GM12891 (cell line): Measurements from ENCODE around the gene ATXN7L1.
"Not testable (repeated sequence)": the region's sequence is repeated elsewhere in the genome, so short reads cannot be mapped to it uniquely, and the experiment has no call there.

Source experiments
- DNase-seq: peaks from one replicate; pipeline ENCODE4 v3.0.0; 2011; ENCODE audit warnings: low spot score; ENCODE audit not compliant: insufficient read length
- FAIRE-seq: peaks from 2 replicates; lab custom pipeline; 2011; peaks lifted over from hg19 to GRCh38; lab: Jason Lieb, UNC
- PAX5 ChIP-seq: IDR thresholded peaks from 2 replicates; pipeline ENCODE4 v1.6.1; 2011; ENCODE audit warnings: low read length, moderate library complexity, mild to moderate bottlenecking; ENCODE audit not compliant: insufficient read depth, severe bottlenecking
- POLR2A ChIP-seq: IDR thresholded peaks from 2 replicates; pipeline ENCODE4 v1.6.1; 2011; ENCODE audit warnings: low read depth, low read length, control low read depth
- POLR2AphosphoS5 ChIP-seq: IDR thresholded peaks from 2 replicates; pipeline ENCODE4 v1.6.1; 2011; ENCODE audit warnings: low read depth, low read length, control low read depth
- POU2F2 ChIP-seq: IDR thresholded peaks from 2 replicates; pipeline ENCODE4 v1.6.1; 2011; ENCODE audit warnings: low read depth, mild to moderate bottlenecking, control low read depth, low read length, moderate library complexity
- SPI1 ChIP-seq: IDR thresholded peaks from 2 replicates; pipeline ENCODE4 v1.6.1; 2011; ENCODE audit warnings: low read depth, low read length, control low read depth
- TAF1 ChIP-seq: IDR thresholded peaks from 2 replicates; pipeline ENCODE4 v1.6.1; 2011; ENCODE audit warnings: low read depth, low read length, control low read depth

ATXN7L1 gene

GRCh38 chr7:105613611-105614330, 262.6 kb downstream of the ATXN7L1 start:
- FAIRE-seq (no peak), DNase-seq (no peak)
- TF ChIP-seq POLR2AphosphoS5 (no peak), PAX5 (no peak), TAF1 (no peak), POLR2A (no peak), SPI1 (no peak), POU2F2 (no peak)

GRCh38 chr7:105612806-105613205, 263.6 kb downstream of the ATXN7L1 start:
- no peak for DNase-seq
- no peak for TF ChIP-seq POLR2AphosphoS5
- TF ChIP-seq POLR2A: no peak
- TF ChIP-seq TAF1: no peak
- no peak for TF ChIP-seq PAX5
- no peak for TF ChIP-seq POU2F2
- no peak for TF ChIP-seq SPI1
- no peak for FAIRE-seq

GRCh38 chr7:105611856-105612775, 264.3 kb downstream of the ATXN7L1 start:
- DNase-seq (no peak), FAIRE-seq (no peak)
- no peak for TF ChIP-seq POLR2AphosphoS5
- no peak for TF ChIP-seq POLR2A
- no peak for TF ChIP-seq PAX5
- no peak for TF ChIP-seq POU2F2
- no peak for TF ChIP-seq TAF1
- TF ChIP-seq SPI1: no peak

DNA sequence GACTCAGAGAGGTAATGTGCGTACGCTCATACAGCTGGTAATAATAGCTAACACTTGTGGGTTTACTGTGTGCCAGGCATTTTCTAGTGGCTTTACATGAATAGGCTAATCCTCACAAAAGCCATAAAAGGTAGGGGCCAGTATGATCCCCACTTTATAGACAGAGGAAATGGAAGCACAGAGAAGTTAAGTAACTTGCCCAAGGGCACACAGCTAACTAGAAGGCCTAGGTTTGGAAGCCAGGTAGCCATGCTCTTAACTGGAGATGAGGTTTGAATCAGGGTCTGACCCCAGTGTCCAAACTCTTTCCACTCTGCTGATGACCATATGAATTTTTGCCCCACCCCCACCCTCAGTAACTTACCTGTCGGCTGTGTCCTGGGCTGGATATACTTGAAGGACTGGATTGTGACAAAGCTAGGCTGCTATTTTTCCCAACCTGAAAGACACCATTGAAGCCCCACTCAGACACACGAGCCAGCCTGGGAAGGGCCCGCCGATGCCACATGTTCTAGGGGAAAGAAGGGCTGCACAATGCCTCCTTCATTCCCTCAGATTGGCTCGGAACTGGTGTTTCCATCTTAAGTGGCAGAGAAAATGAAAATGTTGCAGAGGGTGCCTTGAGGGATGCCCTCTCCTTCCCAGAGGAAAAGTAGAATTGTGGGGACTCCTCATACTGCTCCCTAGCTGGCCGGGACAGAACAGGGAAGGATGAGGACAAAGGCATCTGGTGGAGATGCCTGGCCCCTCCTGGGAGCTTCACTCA, 266.1 kb downstream of the ATXN7L1 start:
- FAIRE-seq: no peak
- TF ChIP-seq POU2F2 (no peak), TAF1 (no peak)

GRCh38 chr7:105602325-105603305, 273.8 kb downstream of the ATXN7L1 start:
- DNase-seq: no peak
- no peak for TF ChIP-seq POU2F2
- TF ChIP-seq POLR2AphosphoS5: no peak
- no peak for FAIRE-seq

More for the DNA sequence above, 266.1 kb downstream of the ATXN7L1 start:
- no peak for DNase-seq

DNA sequence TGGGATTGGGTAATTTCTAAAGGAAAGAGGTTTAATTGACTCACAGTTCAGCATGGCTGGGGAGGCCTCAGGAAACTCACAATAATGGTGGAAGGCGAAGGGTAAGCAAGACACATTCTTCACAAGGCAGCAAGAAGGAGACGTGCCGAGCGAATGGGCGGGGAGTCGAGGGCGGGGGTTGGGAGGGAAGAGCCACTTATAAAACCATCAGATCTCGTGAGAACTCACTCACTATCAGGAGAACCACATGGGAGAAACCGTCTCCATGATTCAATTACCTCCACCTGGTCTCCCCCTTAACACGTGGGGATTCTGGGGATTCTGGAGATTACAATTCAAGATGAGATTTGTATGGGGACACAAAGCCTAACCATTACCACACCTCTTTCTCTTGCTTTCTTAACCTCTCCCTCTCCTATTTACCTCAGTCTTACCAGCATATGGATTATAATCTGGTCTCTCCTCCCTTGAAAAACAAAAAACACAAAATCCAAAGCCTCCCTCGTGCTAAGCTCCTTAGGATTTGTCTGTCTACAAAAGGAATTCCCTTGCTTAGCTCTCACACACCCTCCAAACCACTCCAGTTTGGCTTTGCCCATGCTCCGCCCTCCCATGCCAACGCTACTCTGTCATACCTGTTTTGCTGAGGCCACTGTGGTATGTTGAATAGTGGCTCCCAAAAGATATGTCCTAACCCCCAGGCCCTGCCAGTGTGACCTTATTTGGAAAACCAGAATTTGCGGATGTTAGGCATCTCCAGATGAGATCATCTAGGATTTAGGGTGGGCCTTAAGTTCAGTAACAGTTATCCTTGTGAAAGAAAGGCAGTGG, 275.5 kb downstream of the ATXN7L1 start:
- TF ChIP-seq POLR2A: no peak
- TF ChIP-seq TAF1: no peak
- no peak for TF ChIP-seq SPI1
- TF ChIP-seq POLR2AphosphoS5: no peak
- TF ChIP-seq PAX5: no peak
- no peak for TF ChIP-seq POU2F2
- DNase-seq: no peak
- FAIRE-seq: no peak

DNA sequence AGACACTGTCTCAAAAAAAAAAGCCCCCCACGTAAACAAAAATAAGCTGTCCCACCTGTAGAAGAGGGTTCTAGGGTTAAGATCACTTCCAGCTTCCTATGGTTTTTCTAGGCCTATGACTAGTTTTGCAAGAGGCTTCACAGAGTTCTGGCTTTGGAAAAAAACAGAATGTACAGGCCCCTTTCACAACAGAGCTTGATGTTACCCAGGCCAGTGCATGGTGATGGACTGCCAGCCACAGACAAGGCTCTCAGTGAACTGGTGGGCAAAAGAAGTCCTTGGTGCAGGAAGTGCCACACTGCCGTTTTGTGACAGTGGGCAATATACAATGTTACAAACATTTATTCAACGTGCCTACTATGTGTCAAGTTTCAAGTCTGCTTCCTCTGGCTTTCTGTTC, 276.8 kb downstream of the ATXN7L1 start:
- FAIRE-seq: no peak
- no peak for DNase-seq
- TF ChIP-seq SPI1 (no peak), POLR2AphosphoS5 (no peak), PAX5 (no peak), POLR2A (no peak), POU2F2 (no peak), TAF1 (no peak)

GRCh38 chr7:105599080-105599479, 277.3 kb downstream of the ATXN7L1 start:
- not testable (repeated sequence) for FAIRE-seq, DNase-seq
